ENCODE results near the gene GPR132.

The GPR132 gene

GRCh38 chr14:105091054-105091516 lies 25.9 kb upstream of the GPR132 start:
- no peak overlapping the region for H3K4me2 ChIP-seq (ENCODE audit: low read length)
- no peak overlapping the region for H3K27ac ChIP-seq (ENCODE audit: low read depth, low read length, poor library complexity, severe bottlenecking)
- H3K4me3 ChIP-seq (ENCODE audit: low read depth, low read length, poor library complexity, severe bottlenecking): no peak overlapping the region

DNA sequence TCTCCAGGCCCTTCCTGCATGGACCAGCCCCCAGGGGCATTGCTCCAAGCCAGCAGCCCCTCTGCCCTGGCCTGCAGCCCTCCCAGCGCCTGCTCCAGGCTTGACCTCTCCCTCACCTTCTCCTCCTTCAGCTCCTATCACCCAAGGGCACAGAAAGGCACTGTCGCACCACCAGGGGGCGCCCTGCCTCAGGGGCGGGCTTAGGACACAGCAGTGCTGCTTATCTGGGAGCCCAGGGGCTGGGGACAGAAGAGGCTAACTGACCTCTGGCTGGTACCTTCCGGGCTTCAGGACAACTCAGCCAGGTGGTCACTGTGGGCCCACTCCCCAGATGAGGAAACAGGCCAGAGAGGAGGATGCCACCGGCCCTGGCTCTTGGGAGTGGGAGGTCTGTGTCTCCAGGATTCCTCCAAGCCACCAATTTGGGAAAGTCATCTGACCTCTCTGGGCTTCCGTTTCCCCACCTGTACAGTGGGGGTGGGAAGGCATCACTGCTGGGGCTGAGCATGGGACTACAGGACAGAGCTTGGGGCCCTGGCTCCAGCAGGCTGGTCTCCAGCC lies 25.3 kb upstream of the GPR132 start:
- no peak overlapping the region for H3K27ac ChIP-seq (ENCODE audit: low read depth, low read length, poor library complexity, severe bottlenecking)
- no peak overlapping the region for H2AFZ ChIP-seq (ENCODE audit: low read length)
- no peak overlapping the region for H3K4me3 ChIP-seq (ENCODE audit: low read depth, low read length, poor library complexity, severe bottlenecking)
- 0 out of 2 replicates have a peak, but pooled peaks cover 8% of the 10 kb centered on the region for H3K27me3 ChIP-seq (ENCODE audit: insufficient read depth, low read length)
- H3K4me2 ChIP-seq (ENCODE audit: low read length): no peak overlapping the region
- H3K4me1 ChIP-seq (ENCODE audit: insufficient read depth, low read length, severe bottlenecking): no peaks in the 10 kb centered on the region
- no peaks in the 10 kb centered on the region for H3K9me2 ChIP-seq (ENCODE audit: low read depth, low read length)
- H3F3A ChIP-seq (ENCODE audit: insufficient read depth, low read length): no peaks in the 10 kb centered on the region
- no peaks in the 10 kb centered on the region for H3K79me2 ChIP-seq (ENCODE audit: insufficient read depth, low read length)
- H3K9me3 ChIP-seq (ENCODE audit: low read length): no peaks in the 10 kb centered on the region
- H3K36me3 ChIP-seq (ENCODE audit: insufficient read depth, low read length): no peaks in the 10 kb centered on the region
- H3K9ac ChIP-seq (ENCODE audit: low read length): no peak overlapping the region
- H4K20me1 ChIP-seq (ENCODE audit: insufficient read depth, low read length): no peaks in the 10 kb centered on the region
- TF ChIP-seq, protein P1, sequence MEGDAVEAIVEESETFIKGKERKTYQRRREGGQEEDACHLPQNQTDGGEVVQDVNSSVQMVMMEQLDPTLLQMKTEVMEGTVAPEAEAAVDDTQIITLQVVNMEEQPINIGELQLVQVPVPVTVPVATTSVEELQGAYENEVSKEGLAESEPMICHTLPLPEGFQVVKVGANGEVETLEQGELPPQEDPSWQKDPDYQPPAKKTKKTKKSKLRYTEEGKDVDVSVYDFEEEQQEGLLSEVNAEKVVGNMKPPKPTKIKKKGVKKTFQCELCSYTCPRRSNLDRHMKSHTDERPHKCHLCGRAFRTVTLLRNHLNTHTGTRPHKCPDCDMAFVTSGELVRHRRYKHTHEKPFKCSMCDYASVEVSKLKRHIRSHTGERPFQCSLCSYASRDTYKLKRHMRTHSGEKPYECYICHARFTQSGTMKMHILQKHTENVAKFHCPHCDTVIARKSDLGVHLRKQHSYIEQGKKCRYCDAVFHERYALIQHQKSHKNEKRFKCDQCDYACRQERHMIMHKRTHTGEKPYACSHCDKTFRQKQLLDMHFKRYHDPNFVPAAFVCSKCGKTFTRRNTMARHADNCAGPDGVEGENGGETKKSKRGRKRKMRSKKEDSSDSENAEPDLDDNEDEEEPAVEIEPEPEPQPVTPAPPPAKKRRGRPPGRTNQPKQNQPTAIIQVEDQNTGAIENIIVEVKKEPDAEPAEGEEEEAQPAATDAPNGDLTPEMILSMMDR (IDR thresholded peaks at IDR 0.05; ENCODE audit: low read length): peak; percentile 99
- no peak for TF ChIP-seq EZH2 (IDR thresholded peaks at IDR 0.05; ENCODE audit: borderline replicate concordance, low read length)

More at GRCh38 chr14:105091054-105091516, 25.9 kb upstream of the GPR132 start:
- no peaks in the 10 kb centered on the region for H3K4me1 ChIP-seq (ENCODE audit: insufficient read depth, low read length, severe bottlenecking)
- H3K79me2 ChIP-seq (ENCODE audit: insufficient read depth, low read length): no peaks in the 10 kb centered on the region
- H4K20me1 ChIP-seq (ENCODE audit: insufficient read depth, low read length): no peaks in the 10 kb centered on the region
- no peak overlapping the region for H2AFZ ChIP-seq (ENCODE audit: low read length)
- H3K27me3 ChIP-seq (ENCODE audit: insufficient read depth, low read length): 0 out of 2 replicates have a peak, but pooled peaks cover 8% of the 10 kb centered on the region
- H3K9ac ChIP-seq (ENCODE audit: low read length): no peak overlapping the region
- no peaks in the 10 kb centered on the region for H3K36me3 ChIP-seq (ENCODE audit: insufficient read depth, low read length)
- no peaks in the 10 kb centered on the region for H3K9me2 ChIP-seq (ENCODE audit: low read depth, low read length)
- no peak for TF ChIP-seq EZH2 (IDR thresholded peaks at IDR 0.05; ENCODE audit: borderline replicate concordance, low read length)
- TF ChIP-seq, protein P1 (IDR thresholded peaks at IDR 0.05; ENCODE audit: low read length): no peak
- H3K9me3 ChIP-seq (ENCODE audit: low read length): no peaks in the 10 kb centered on the region
- H3F3A ChIP-seq (ENCODE audit: insufficient read depth, low read length): no peaks in the 10 kb centered on the region

DNA sequence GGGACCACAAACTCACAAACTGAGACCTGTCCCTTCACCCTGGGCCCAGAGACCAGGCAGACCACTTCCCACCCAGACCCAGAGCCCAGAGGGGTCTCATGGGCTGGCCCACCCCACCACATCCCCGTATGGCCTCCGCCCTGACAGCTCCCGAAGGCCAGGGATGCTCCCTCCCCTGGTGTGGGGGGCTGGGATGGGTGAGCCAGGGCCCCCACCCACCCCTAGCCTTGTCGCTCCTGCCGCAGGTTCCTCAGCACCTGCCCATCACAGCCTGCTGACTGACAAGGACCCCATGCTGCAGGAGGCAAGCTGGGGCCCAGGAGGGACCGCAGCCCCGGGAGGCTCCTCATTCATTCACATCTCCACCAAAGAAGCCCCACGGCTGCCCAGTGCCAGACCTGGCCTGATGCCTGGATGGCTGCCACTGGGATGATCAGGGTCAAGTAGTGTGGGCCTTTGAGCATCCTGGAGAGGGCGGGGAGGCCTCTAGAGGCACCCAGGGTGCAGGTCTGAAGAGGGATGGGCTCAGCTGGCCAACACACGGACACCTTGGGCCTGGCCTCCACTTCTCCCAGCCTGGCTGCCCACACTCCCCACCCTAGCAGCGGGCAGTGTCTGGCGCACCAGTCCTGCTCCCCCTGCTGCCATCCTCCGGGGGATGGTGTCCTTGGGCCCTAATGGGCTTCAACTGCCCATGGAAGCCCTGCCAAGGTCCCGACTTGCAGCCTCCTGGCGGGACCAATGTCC lies 24.7 kb upstream of the GPR132 start:
- Histone ChIP-seq H3K4me1 (ENCODE audit: insufficient read depth, low read length, severe bottlenecking) (no peaks in the 10 kb centered on the region), H3K27ac (ENCODE audit: low read depth, low read length, poor library complexity, severe bottlenecking) (no peak overlapping the region), H4K20me1 (ENCODE audit: insufficient read depth, low read length) (no peaks in the 10 kb centered on the region), H3K4me3 (ENCODE audit: low read depth, low read length, poor library complexity, severe bottlenecking) (no peak overlapping the region), H3F3A (ENCODE audit: insufficient read depth, low read length) (no peaks in the 10 kb centered on the region), H3K79me2 (ENCODE audit: insufficient read depth, low read length) (no peaks in the 10 kb centered on the region), H3K9me2 (ENCODE audit: low read depth, low read length) (no peaks in the 10 kb centered on the region), H2AFZ (ENCODE audit: low read length) (no peak overlapping the region), H3K9me3 (ENCODE audit: low read length) (no peaks in the 10 kb centered on the region), H3K4me2 (ENCODE audit: low read length) (no peak overlapping the region), H3K9ac (ENCODE audit: low read length) (no peak overlapping the region), H3K36me3 (ENCODE audit: insufficient read depth, low read length) (no peaks in the 10 kb centered on the region), H3K27me3 (ENCODE audit: insufficient read depth, low read length) (0 out of 2 replicates have a peak, but pooled peaks cover 8% of the 10 kb centered on the region)
- TF ChIP-seq EZH2 (IDR thresholded peaks at IDR 0.05; ENCODE audit: borderline replicate concordance, low read length): no peak
- TF ChIP-seq, protein P1 (IDR thresholded peaks at IDR 0.05; ENCODE audit: low read length): no peak

All from OCI-LY1 (cell line).